ENCODE results near the gene GMDS.

DNA sequence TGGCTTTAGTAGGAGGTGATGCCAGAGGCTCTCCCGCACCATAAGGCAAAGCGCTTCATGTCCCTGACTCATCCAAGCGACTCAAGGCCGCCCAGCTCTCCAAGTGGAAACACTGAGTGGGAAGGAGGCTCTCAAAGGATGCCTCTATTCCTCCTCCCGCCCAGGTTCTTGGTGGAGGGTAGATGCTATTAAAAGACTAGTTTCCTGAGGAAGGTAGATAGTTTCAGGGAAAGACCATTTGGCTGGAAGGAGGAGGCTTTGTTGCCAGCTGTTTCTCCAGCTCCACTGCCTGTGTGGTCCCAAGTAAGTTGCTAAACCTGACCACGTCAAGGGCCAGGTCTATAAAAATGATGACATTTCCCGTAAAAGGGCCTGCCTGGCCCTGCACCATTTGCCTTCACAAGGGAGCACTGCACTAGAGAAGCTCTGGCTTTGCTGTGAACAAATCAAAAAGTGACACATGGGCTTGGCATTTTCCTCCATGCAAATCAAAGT is 48.2 kb downstream of the GMDS start:
- TF ChIP-seq CTCF (IDR thresholded peaks at IDR 0.05) (no peak), EP300 (IDR thresholded peaks at IDR 0.05) (no peak), POLR2A (IDR thresholded peaks at IDR 0.05) (no peak)

All from ovary (tissue), 3 donors.